Ascending aorta (tissue), 2 donors: ENCODE results near the gene KIRREL3. TPM values are rescaled to one million over a fixed set of nuclear protein-coding genes. Genes with fewer than 3 reads are reported as not detected.

Experiments
- DNase-seq, 2 donors: peaks; one replicate each; pipeline ENCODE4 v3.0.0-alpha.2; 2019; ENCODE audit warnings: low spot score in 2 of 2
- H3K27ac ChIP-seq, 2 donors: fragments of 200-600 bp; sonication (generic); one replicate each; pipeline ENCODE4 v1.5.1; 2016 to 2017; ENCODE audit warnings: mild to moderate bottlenecking in 1 of 2
- H3K27me3 ChIP-seq: fragments of 200-600 bp; sonication (generic); one replicate; pipeline ENCODE4 v1.5.1; 2017
- H3K36me3 ChIP-seq, 2 donors: fragments of 200-600 bp; sonication (generic); one replicate each; pipeline ENCODE4 v1.5.1; 2016
- H3K4me1 ChIP-seq, 2 donors: fragments of 200-600 bp; sonication (generic); one replicate each; pipeline ENCODE4 v1.5.1; 2016 to 2017; ENCODE audit warnings: mild to moderate bottlenecking in 1 of 2
- H3K4me3 ChIP-seq, 2 donors: fragments of 200-600 bp; sonication (generic); one replicate each; pipeline ENCODE4 v1.5.1; 2016 to 2017; ENCODE audit warnings: mild to moderate bottlenecking in 1 of 2
- H3K9me3 ChIP-seq, 2 donors: fragments of 200-600 bp; sonication (generic); one replicate each; pipeline ENCODE4 v1.5.1; 2016
- intact Hi-C: fragments of 100-400 bp; cut with DNase I; formaldehyde crosslinking; loops from one replicate; pipeline ENCODE4 v1.15.1; 2023
- total RNA-seq: library from RNA; depleted of rRNA; stranded (reverse); fragments of >200 nt; gene quantifications from one replicate; pipeline ENCODE4 v1.1.0, GENCODE V29; 2016
- TF ChIP-seq, protein P1 (sequence below), 3 experiments: fragments of 200-600 bp in 2 of 3; fragments of 450-650 bp in 1 of 3; sonication (generic) in 2 of 3; IDR thresholded peaks; one replicate each; pipeline ENCODE4 v1.5.1; 2016 to 2019; ENCODE audit warnings: antibody characterized with exemption in 3 of 3, mild to moderate bottlenecking in 1 of 3, moderate library complexity in 1 of 3

The KIRREL3 gene
- total RNA-seq, 1 donor from 2014 or later, result not detected

DNA sequence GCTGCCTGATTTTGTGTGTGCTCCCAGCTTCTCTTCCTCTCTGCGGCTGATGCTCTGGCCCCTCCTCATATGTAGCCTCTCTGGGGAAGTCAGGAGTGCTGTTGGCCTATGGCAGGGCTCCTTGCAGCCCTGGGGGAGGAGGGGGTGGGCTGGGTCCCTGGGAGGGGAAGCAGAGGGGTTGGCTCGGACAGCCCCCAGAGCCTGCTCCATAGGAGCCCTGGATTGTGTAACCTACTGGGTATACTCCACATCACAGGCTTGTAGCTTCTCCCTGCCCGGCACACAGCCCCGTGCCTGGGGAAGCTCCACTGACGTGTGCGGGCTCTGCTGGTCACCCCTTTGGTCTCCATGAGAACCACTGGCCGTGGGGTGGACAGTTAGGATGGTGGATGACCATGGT, 531.3 kb downstream of the KIRREL3 start:
- no peak for DNase-seq
- no peaks in the 10 kb centered on the region for H3K9me3 ChIP-seq
- TF ChIP-seq, protein P1, sequence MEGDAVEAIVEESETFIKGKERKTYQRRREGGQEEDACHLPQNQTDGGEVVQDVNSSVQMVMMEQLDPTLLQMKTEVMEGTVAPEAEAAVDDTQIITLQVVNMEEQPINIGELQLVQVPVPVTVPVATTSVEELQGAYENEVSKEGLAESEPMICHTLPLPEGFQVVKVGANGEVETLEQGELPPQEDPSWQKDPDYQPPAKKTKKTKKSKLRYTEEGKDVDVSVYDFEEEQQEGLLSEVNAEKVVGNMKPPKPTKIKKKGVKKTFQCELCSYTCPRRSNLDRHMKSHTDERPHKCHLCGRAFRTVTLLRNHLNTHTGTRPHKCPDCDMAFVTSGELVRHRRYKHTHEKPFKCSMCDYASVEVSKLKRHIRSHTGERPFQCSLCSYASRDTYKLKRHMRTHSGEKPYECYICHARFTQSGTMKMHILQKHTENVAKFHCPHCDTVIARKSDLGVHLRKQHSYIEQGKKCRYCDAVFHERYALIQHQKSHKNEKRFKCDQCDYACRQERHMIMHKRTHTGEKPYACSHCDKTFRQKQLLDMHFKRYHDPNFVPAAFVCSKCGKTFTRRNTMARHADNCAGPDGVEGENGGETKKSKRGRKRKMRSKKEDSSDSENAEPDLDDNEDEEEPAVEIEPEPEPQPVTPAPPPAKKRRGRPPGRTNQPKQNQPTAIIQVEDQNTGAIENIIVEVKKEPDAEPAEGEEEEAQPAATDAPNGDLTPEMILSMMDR (IDR thresholded peaks at IDR 0.05), result no peak
- H3K4me1 ChIP-seq, result no peaks in the 10 kb centered on the region
- H3K27me3 ChIP-seq, result no peaks in the 10 kb centered on the region
- no peak overlapping the region for H3K27ac ChIP-seq
- intact Hi-C loops, result no loop called here
- H3K4me3 ChIP-seq, result no peak overlapping the region
- no peaks in the 10 kb centered on the region for H3K36me3 ChIP-seq

DNA sequence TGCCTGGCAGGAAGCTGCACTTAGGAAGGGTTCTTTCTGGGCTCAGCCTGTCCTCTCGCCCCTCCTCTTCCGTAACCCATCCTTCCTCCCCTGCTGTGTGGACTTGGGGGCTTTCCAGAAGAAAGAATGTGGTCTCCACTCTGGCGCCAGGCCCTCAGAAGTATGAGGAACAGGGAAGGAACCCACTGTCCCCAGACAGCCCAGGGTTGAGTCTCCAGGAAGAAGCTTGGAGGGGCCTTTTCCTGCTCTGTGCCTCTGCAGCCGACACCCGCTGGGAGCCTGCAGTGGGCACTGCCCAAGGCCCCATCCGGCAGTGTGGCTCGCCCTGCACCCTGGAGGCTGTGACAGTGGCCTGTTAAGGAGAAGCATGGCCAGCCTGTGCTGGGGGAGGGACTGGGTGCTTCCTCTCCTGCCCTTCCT, 532.5 kb downstream of the KIRREL3 start:
- Histone ChIP-seq H3K27ac (no peak overlapping the region), H3K27me3 (no peaks in the 10 kb centered on the region), H3K36me3 (no peaks in the 10 kb centered on the region), H3K9me3 (no peaks in the 10 kb centered on the region), H3K4me3 (no peak overlapping the region), H3K4me1 (no peaks in the 10 kb centered on the region)
- intact Hi-C loops, result no loop called here
- DNase-seq, result no peak
- TF ChIP-seq, protein P1 (IDR thresholded peaks at IDR 0.05), result no peak

DNA sequence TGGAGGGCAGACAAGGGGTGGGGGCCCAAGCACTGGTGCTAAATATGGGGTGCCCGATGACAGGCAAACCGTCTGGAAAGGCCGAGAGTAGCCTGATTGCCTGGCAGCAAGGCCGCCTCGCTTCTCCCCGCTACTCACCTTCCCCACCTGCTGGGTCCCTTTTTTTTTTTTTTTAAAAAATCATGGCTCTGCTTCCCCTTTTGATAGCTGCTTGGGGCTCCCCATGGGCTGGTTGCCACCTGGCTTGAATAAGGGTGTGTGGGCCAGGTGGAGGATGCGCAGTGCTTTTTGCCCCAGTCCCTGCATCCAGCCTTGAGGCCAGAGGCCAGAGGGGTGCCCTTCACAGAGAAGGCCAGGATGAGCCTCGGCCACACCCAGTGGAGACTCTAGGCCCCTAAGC, 533.1 kb downstream of the KIRREL3 start:
- no peaks in the 10 kb centered on the region for H3K4me1 ChIP-seq
- TF ChIP-seq, protein P1 (IDR thresholded peaks at IDR 0.05), result no peak
- H3K9me3 ChIP-seq, result no peaks in the 10 kb centered on the region
- H3K27ac ChIP-seq, result no peak overlapping the region
- intact Hi-C loops, result no loop called here
- no peaks in the 10 kb centered on the region for H3K36me3 ChIP-seq
- DNase-seq, result no peak
- no peak overlapping the region for H3K4me3 ChIP-seq
- H3K27me3 ChIP-seq, result no peaks in the 10 kb centered on the region

DNA sequence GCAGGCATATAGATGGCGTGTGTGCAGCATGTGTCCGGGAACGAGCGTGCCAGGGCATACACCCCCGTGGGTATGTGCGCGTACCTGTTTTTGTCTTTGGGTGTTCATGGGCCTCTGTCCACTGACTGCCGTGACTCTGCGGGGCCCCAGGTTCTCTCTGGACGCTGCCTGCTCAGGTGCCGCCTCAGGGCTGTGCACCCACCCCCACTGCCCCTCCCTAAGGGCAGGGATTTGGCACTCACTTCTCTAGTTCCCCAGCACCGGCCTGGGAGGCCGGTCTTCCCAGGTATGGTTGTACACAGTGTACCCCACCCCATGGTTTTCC, 533.6 kb downstream of the KIRREL3 start:
- H3K4me3 ChIP-seq, result no peak overlapping the region
- TF ChIP-seq, protein P1 (IDR thresholded peaks at IDR 0.05), result no peak
- H3K36me3 ChIP-seq, result no peaks in the 10 kb centered on the region
- DNase-seq, result no peak
- H3K27me3 ChIP-seq, result no peaks in the 10 kb centered on the region
- no peak overlapping the region for H3K27ac ChIP-seq
- H3K4me1 ChIP-seq, result no peaks in the 10 kb centered on the region
- no peaks in the 10 kb centered on the region for H3K9me3 ChIP-seq
- intact Hi-C loops, result no loop called here

DNA sequence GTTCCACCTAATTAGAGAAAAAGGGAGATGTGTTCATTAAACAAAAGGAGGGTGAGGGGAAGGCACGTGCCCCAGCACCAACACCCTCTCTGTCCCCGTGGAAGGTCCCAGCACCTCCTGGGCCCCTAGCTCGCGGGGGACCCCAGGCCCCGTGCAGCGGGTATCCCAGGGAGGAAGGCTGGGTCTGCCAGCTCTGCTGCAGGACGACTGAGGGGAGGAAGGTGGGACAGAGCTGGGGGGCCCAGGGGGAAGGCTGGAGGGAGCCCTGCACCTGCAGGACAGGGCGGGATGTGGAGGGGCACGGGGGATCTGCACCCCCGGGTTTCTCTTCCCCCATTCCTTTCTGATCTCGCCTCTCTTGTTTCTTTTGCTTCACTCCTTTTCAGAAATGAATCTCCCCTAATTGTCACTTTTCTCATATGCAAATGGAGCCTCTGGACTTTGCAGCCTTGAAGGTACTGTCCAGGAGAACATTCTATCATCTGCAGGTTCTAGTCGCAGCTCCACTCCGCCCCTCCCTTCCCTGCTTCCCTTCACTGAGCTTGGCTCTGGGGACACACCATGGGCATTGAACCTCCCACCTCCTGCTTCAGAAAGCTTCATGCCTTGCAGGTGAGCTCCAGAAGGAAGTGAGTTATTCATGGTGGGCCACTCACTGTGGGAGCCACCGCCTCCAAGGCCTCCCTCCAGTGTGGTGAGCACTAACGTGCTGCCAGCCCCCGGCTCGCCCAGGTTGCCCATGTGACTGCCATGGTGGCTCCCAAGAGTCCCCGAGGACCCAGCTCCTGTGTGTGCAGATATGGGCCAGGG, 534.1 kb downstream of the KIRREL3 start:
- no peaks in the 10 kb centered on the region for H3K27me3 ChIP-seq
- no peaks in the 10 kb centered on the region for H3K36me3 ChIP-seq
- no peaks in the 10 kb centered on the region for H3K9me3 ChIP-seq
- TF ChIP-seq, protein P1 (IDR thresholded peaks at IDR 0.05), result no peak
- H3K27ac ChIP-seq, result no peak overlapping the region
- H3K4me3 ChIP-seq, result no peak overlapping the region
- no peaks in the 10 kb centered on the region for H3K4me1 ChIP-seq
- no peak for DNase-seq
- intact Hi-C loops, result no loop called here
